GM19324 (cell line): Measurements from ENCODE around the gene TIAM1.

Experiments
- ATAC-seq: cut with Tn5 transposase; IDR thresholded peaks from one replicate; pipeline ENCODE4 v1.9.1; 2021; ENCODE audit warnings: mild to moderate bottlenecking, moderate library complexity; ENCODE audit not compliant: unreplicated experiment, low FRiP score

TIAM1 gene

GRCh38 chr21:31354604-31355443, 10.8 kb upstream of the TIAM1 start:
- ATAC-seq = no peak

- ATAC-seq = no peak
Observed at GRCh38 chr21:31354122-31354521, 10.1 kb upstream of the TIAM1 start.

GRCh38 chr21:31352836-31353235, 8.8 kb upstream of the TIAM1 start:
- ATAC-seq = no peak

- ATAC-seq = no peak
Observed at GRCh38 chr21:31351960-31352359, 7.9 kb upstream of the TIAM1 start.

GRCh38 chr21:31351438-31351837, 7.4 kb upstream of the TIAM1 start:
- ATAC-seq = no peak

- ATAC-seq = no peak
Observed at GRCh38 chr21:31349208-31349607, 5.1 kb upstream of the TIAM1 start.

- no peak for ATAC-seq
Observed at GRCh38 chr21:31348188-31348587, 4.1 kb upstream of the TIAM1 start.

GRCh38 chr21:31347435-31348032, 3.5 kb upstream of the TIAM1 start:
- no peak for ATAC-seq

- ATAC-seq = no peak
Observed at GRCh38 chr21:31346256-31346821, 2.3 kb upstream of the TIAM1 start.

- ATAC-seq = no peak
Observed at GRCh38 chr21:31345136-31345535, 1.1 kb upstream of the TIAM1 start.

- ATAC-seq = no peak
Observed at GRCh38 chr21:31343030-31343510, 991 bp downstream of the TIAM1 start.

- ATAC-seq = no peak
Observed at GRCh38 chr21:31342348-31342747, 1.7 kb downstream of the TIAM1 start.

GRCh38 chr21:31340942-31341487, 3.0 kb downstream of the TIAM1 start:
- ATAC-seq = no peak

- ATAC-seq = no peak
Observed at GRCh38 chr21:31340514-31340913, 3.5 kb downstream of the TIAM1 start.

GRCh38 chr21:31339721-31340120, 4.3 kb downstream of the TIAM1 start:
- ATAC-seq = no peak

- ATAC-seq = no peak
Observed at GRCh38 chr21:31338908-31339368, 5.1 kb downstream of the TIAM1 start.

- no peak for ATAC-seq
Observed at GRCh38 chr21:31337996-31338907, 5.8 kb downstream of the TIAM1 start.

GRCh38 chr21:31337086-31337485, 7.0 kb downstream of the TIAM1 start:
- no peak for ATAC-seq

GRCh38 chr21:31336739-31337040, 7.4 kb downstream of the TIAM1 start:
- no peak for ATAC-seq

- no peak for ATAC-seq
Observed at GRCh38 chr21:31335957-31336738, 7.9 kb downstream of the TIAM1 start.
